HL-60/S4 treated with retinoic acid at 250 ng/mL for 4 days and 3 days (cell line): ENCODE data around the gene NECTIN1.

Experiments used
- in situ Hi-C: fragments of 300-500 bp; cut with MboI; formaldehyde crosslinking; loops from 2 replicates; pipeline ENCODE4 v1.7.0; 2022; ENCODE audit warnings: low sequenced_read_pairs

NECTIN1 gene

DNA sequence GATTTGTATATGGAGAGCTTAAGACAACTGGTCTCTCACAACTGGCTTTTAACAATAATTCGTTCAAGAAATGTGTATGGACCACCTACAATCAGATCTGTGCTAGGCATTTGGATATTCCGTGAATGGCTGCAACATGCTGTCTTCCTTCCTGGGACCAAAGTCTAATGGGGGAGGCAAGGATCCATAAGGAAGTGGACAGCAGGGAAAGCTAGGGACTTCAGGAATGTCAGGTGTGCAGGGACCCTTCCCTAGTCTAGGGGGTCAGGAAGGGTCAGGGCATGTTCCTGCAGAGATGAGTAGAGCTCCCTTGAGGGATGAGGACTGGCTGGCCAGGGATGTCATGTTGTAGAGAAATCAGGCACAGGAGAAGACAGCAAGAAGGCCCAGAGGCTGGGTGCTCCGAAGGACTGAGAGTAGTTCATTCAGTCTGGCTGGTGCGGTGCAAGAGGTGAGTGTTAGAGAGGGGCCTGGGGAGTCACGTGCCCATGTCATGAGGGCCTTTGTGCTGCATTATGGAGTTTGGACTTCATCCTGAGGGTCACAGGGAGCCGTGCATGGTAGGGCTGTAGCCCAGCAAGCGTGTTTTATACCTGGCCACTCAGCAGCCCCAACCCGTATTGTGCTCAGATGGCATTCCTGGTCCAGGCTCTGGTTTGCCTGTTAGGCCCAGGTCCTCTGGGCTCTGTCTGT is 8.5 kb upstream of the NECTIN1 start:
- in situ Hi-C loops: loop anchor here (25.0 kb wide), 1 partner anchor 250 kb away; no protein-coding TSS in a partner anchor

DNA sequence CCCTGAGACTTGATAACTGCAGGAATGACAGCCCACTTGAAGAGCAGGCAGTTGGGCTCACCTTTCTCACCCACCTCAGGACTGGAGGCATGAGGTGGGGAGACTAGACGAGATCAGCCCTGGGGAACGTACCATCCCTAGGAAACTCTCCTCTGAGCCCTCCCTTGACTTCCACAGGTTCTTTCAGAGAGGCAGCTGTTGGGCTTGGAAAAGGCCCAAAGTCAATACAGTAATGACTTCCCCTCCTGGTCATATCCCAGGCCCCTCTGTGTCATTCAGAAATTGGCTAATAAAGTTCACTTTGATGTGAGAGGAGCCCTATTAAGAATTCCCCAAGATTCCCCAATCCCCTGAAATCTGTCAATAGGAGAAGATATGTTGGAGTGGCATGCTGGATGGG is 5.8 kb upstream of the NECTIN1 start:
- in situ Hi-C loops: loop anchor here (25.0 kb wide), 1 partner anchor 247 kb away; no protein-coding TSS in a partner anchor

DNA sequence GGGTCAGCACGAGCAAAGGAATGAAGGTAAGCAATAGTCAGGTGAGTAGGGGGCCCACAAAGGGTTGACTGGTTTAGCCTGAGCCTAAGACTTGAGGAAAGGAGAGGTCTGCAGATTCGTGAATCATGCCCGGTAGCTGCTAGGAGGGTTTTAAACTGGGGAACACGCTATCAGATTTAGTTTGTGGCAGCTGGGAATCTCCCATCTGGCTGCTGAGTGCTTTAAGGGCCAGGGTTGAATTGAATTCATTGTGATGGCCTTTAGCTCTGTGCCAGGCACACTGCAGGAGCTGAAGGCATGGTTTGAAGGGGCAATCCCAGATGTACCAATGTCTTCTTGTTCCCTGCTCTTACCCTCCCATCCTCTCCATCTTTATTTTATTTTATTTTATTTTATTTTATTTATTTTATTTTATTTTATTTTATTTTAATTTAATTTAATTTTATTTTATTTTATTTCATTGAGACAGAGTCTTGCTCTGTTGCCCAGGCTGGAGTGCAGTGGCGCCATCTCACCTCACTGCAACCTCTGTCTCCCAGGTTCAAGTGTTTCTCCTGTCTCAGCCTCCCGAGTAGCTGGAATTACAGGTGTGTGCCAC is 1.9 kb upstream of the NECTIN1 start:
- in situ Hi-C loops: loop anchor here (25.0 kb wide), 1 partner anchor 244 kb away; no protein-coding TSS in a partner anchor

DNA sequence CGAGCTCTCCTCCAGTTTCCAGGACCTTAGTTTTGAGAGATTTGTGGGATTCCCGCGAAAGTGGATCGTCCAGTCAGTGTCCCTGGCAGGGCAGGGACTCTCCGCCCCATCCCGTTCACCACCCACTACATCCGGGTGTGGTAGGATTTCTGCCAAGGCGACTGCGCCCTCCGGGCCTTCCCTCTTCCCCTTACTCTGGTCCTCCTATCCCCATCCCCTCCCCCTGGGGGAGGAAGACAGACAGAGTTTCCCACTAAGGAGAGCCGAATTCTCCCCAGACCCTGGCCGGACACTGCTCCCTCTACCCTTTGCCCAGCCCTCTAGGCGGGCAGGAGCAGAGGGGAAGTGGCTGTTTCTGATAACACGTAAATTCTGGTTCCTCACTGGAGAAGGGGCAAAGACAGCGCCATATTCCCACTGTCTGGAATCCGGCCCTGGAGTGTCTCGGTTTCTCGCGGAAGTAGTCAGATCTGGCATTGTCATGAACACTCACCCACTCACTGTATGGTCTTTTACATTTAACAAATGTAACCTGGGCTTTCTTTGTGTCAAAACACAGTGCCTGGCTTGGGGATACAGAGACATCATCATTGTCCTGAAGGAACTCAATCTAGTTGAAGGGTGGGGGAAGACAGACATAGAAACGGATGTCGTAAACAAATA is 1.1 kb upstream of the NECTIN1 start:
- in situ Hi-C loops: loop anchor here (25.0 kb wide), 1 partner anchor 243 kb away; no protein-coding TSS in a partner anchor

DNA sequence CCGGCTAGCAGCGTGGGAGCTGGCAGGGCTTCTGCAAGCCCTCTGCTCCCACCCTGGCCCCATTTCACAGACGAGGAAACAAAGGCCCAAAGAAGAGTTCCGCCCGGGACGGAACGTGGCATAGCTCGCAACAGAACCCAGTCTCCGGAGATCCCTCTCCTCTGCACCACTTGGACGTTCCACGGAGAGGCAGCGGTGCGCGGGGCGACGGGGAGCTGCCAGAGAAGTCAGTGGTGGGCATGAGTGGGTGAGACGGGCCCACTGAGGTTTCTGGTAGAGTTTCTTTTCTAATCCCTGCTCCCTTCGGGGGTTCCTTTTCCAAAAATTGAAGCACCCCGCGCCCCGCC is 554 bp upstream of the NECTIN1 start:
- in situ Hi-C loops: loop anchor here (25.0 kb wide), 1 partner anchor 242 kb away; no protein-coding TSS in a partner anchor

DNA sequence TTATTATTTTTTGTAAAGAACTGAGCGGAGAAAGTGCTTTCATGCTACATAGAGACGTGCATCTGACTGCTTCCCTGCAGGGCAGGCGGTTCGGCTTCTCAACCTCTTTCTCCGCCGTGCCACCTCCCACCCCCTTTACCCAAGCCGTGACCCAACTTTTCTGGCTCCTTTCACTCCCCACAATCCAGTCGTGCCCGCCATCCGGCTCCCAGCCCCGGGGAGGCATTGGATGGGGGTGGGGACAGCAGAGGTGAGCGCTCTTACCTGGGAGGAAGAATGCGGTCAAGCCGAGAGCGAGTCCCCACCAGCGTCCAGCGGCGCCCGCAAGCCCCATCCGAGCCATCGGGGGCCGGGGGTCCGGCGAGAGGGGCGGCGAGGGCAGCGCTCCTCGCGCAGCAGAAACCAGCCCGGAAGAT is 781 bp downstream of the NECTIN1 start:
- in situ Hi-C loops: loop anchor here (25.0 kb wide), 1 partner anchor 241 kb away; no protein-coding TSS in a partner anchor

DNA sequence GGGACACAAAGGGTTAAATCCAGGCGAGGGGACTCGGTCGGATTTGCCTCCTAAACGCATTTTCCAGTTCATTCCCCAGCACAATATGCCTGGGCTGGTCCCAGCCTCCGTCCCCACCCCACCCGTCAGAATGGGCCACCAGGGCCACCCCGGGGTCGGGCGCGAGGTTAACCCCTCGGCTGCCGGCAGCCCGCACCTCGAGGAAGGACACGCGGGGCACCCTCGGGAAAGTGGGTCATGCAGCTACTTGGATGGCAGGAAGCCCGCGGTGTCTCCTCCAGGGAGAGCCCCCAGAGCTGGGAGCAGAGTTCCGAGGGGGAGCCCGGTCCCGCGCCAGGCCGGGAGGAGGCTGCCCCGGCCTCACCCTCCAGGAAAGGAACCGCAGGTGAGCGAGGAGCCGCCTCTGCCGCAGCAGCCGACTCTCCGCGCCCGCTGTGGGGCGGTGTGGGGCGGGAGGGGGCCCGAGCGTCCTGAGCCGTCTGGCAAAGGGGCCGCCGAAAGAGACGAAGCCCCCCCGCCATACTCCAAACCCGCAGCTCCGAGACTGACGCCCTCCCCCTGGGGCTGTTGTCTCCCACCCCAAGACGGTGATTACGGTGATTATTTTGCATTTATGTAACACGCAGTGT is 1.4 kb downstream of the NECTIN1 start:
- in situ Hi-C loops: loop anchor here (25.0 kb wide), 1 partner anchor 240 kb away; no protein-coding TSS in a partner anchor

DNA sequence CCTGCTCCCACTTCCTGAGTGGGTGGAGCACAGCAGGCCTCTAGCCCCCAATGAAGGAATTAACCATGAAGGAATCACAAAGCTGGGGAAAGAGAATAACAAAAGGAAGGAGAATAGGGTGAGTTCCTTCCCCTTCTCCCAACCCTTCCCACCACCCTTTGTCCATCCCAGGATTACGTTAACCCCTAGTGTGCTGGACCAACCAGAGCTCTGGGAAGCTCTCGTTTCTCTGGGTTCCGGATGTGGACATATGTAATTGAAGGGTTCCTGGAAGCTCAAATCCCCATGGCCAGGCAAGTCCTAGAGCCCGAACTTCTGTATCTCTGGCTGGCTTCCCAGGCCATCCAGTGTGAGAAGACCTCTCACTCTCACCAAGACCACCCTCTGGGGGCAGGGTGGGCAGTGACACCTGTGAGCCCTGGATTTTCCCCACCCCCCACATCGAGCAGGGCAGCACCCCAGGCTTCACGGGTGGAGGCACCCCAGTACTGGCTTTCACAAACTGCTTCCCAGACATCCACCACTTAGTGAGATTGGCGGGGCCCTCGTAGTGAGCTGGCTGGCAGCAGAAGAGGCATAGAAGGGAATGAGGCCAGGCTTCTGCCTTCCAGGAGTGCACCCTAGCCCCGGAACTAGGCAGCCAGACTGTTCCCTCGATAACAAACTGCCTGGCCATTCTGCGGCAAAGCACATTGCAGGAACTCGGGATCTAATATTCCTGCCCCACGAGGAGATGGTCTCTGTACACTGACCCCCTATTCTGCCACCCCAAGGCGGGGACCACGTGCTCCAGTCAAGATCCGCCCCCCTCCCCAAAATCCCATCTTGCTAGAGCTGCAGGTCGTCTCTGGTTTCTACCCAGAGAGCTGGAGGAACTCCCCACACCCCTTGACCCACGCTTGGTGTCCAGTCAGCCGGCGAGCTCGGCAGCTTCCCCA is 2.1 kb downstream of the NECTIN1 start:
- in situ Hi-C loops: loop anchor here (25.0 kb wide), 1 partner anchor 240 kb away; no protein-coding TSS in a partner anchor

DNA sequence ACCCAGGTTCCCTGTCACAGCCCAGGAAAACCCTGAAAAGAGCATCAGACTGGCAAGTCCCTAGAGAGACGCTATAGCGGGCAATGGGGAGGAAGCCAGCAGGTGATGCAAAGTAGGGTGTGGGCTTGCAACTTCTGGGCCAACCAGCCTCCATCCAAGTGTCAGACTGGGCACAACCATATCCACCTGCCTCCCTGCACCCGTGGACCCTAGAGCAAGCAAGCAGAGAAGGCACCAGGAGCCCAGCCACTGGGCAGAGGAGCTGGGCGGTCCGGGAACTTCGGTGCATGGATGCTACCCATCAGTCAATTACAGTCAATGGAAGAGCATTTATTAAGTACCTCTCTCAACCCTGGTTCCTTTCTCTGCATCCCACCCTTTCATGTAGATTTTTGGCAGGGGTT is 2.8 kb downstream of the NECTIN1 start:
- in situ Hi-C loops: loop anchor here (25.0 kb wide), 1 partner anchor 239 kb away; no protein-coding TSS in a partner anchor

DNA sequence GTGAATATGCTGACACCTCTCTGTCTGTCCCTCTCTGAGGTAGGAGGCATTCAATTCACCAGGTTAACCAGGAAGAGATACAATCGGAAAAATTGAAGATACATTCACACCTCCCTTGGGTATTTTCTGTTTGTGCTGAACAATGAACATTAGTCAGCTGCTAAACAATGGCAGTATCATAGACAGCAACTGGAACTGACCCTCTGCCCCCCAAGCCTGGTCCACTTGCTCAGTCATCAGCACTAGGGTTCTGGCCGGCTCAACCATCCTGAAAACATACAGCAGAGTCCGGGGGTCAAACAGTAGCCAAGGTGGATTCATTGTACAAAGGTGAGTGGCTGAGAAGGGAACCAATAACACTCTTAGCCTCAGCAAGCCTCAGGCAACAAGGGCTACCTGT is 4.0 kb downstream of the NECTIN1 start:
- in situ Hi-C loops: loop anchor here (25.0 kb wide), 1 partner anchor 238 kb away; no protein-coding TSS in a partner anchor

DNA sequence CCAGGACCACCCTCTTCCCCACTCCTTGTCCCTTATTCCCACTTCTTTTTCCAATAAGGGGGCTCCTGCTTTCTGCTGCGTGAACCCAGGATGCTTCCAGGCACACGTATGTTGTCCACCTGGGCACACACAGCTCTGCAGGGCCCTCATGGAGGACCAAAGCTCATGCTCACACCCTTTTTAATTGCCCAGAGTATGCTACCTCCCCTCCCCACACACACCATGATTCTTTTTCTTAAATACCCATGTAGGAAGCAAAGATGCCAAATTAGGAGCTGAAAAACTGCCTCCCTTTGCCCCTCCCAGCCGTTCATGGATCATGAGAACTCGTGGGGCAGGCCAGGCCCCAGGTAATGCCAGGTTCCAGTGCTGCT is 5.1 kb downstream of the NECTIN1 start:
- in situ Hi-C loops: no loop called here

DNA sequence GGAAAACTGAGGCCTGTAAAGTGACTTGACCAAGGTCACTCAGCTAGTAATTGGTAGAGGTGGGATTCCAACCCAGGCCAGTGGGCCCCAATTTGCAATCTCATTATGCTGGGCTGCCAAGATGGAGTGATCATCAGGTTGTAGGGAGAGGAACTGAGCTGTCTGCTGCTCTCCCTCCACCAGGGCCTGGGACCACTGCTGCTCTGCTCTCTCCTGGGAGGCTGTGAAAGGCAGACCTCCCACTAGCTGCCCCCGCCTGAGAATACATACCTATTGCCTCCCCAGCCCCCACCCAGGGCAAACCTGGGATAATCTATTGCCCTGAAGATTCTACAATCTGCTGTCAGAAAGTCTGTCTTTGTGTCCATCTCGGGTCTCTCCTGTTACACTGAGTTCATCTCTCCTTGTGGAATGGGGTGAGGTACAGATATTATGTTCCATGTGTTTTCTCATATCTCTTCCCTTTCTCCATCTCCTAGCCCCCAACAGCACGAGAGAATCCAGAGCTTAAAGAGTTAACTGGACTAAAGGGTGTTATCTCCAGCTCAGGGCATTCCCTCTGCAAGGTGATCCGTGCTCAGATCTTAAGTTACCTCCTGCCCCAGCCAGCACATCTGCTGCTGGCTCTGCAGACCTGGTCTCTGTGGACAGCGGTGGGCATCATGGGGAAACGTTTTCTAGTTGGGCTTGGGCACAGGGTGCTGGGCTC is 5.6 kb downstream of the NECTIN1 start:
- in situ Hi-C loops: no loop called here

DNA sequence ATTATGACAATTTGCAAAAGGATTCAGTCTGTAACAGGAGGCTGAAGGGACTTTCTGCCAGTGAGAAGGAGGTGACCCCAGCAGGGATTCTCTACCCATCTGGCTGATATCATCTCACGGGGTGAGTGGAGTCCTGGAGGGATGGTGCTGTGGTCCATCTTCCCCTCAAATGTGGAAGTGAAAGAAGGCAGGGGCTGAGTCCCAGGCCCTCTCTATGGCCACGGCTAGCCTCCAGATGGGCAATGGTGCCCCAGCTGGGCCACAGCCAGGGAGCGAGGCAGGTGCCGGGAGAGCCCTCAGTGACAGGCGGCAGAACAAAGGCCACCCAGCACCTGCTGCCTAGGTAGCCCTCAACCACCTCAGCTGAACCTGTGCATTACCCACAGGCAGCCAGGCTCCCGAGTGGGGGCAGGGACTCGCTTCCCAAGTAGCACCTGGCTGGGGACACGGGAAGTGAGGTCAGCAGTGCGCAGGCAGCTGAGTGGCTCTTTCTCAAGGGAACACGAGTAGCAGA is 6.7 kb downstream of the NECTIN1 start:
- in situ Hi-C loops: no loop called here

DNA sequence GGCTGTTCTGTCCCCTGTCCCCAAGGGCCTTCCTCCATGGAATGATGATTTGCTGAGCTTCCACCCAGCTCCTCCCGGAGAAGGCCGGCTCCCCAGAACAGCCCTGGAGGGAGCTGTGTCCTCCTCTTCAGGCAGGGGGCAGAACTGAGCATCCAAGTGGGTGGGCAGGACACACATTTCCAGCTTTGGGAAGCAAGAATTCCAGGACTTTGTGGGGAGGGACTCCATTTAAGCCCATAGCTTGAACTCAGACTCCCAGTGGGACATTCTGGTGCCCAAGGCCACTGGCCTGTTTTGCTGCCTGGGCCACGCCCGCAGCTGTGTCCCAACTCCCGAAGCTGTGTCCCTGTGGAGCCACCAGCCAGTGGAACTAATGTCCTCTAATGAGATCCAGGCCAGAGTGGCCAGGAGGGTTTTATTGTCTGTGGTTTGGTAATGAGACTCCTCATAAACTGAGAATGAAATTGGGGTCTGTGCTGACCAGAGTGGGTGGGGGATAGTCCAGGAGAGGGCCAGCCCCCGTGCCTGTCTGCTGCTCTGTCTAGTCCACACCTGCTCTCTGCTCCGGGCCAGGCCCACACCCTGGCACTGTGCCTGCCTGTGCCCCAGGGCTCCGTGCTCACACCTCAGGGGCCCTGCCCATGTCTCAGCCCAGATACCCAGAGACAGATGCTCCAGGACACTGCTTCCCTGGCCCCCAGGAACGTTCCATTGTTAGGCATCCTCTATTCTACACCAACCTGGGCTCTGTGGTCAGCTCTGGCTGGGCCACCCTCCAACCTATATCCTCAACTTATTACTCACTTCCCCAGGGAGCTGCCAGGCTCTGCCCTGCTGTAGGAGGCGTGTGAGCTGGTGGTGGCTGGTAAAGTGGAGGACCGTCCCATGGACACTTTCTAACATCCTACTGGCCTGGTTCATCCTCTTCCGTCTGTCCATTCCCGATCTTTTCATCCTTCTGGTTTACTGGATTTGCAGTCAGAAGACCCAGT is 7.6 kb downstream of the NECTIN1 start:
- in situ Hi-C loops: no loop called here

DNA sequence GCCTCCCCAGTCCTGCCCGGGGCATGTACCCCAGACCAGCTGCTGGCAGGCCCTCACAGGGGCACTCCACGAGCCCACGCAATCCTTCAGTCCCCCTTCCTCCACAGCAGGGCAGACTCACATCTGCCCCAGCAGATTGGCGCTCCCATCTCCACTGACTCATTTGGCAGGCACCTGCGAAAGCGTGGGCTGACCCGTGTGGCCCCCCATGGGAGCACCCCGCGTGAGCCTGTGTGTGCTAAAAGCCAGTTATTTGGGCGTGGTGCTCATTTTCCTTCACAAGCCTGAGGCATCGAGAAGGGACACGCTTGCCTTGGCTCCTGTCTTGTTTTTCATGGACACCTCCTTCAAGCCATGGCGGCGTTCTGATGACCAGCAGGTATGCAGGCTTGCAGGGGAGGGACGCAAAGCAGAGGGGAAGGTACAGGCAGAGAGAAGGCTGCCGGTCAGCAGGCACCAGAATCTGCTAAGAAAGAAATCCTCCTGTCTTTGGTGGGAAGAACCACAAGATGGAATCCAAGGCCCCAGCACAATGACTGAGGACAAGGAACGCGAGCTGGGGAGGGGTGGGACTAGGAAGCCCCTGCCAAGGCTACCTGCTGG is 8.6 kb downstream of the NECTIN1 start:
- in situ Hi-C loops: no loop called here

DNA sequence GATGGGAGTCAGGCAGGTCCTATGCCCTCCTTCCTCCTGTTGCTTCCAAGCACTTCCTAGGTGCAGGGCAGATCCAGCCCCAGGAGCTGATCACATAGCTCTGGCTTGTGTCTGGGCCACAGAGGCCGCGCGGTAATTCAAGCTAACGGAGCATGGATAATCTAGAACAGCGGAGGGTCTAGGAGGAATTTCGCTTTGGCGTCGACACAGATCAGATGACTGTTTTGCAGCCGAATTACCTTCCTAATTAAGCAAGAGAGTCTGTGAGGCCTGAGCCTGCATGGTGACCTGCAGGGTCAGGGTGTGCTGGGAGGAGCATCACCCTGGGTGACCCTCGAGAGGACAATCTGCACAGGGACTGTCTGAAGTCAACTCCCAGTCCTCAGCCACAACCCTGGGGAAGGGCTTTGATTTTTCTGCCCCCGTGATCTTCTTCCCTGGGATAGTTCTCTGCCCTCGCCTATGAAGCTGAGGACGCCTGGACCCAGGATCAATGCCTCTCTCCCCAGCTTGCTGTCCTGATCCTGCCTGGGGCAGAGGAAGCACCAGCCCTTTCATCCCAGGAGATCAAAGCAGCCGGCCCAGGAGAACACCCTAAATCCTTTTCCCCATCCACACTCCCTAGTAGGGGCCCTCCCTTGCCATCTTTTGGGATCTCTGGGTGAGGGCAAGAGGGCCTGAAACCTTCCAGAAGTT is 11.0 kb downstream of the NECTIN1 start:
- in situ Hi-C loops: no loop called here
